HG02610 (cell line): ENCODE results near the gene MYMX.
A peak's percentile ranks its signal among the peaks of the same experiment; 100 is the strongest.
"Not testable (repeated sequence)": the region's sequence is repeated elsewhere in the genome, so short reads cannot be mapped to it uniquely, and the experiment has no call there.

Experiments used
- ATAC-seq: cut with Tn5 transposase; IDR thresholded peaks from one replicate; pipeline ENCODE4 v1.9.1; 2021; ENCODE audit warnings: mild to moderate bottlenecking, moderate library complexity; ENCODE audit not compliant: unreplicated experiment

Gene MYMX

GRCh38 chr6:44230034-44230675 lies 13.4 kb downstream of the MYMX start:
- no peak for ATAC-seq

- not testable (repeated sequence) for ATAC-seq
These were observed 14.7 kb downstream of the MYMX start for GRCh38 chr6:44231426-44231825.

- no peak for ATAC-seq
These were observed 16.2 kb downstream of the MYMX start for GRCh38 chr6:44232676-44233566.

GRCh38 chr6:44233567-44234100 lies 16.9 kb downstream of the MYMX start:
- ATAC-seq = no peak

GRCh38 chr6:44234101-44235025 lies 17.6 kb downstream of the MYMX start:
- no peak for ATAC-seq

GRCh38 chr6:44235269-44235668 lies 18.5 kb downstream of the MYMX start:
- no peak for ATAC-seq

- ATAC-seq = no peak
These were observed 19.3 kb downstream of the MYMX start for GRCh38 chr6:44235891-44236516.

GRCh38 chr6:44237021-44237812 lies 20.5 kb downstream of the MYMX start:
- peak; percentile 59 for ATAC-seq

GRCh38 chr6:44237813-44238433 lies 21.2 kb downstream of the MYMX start:
- peak; percentile 84 for ATAC-seq

GRCh38 chr6:44238687-44239350 lies 22.1 kb downstream of the MYMX start:
- ATAC-seq = no peak

GRCh38 chr6:44243345-44243744 lies 26.6 kb downstream of the MYMX start:
- ATAC-seq = no peak

- no peak for ATAC-seq
These were observed 28.7 kb downstream of the MYMX start for GRCh38 chr6:44245391-44245911.

GRCh38 chr6:44245912-44246662 lies 29.4 kb downstream of the MYMX start:
- ATAC-seq = peak; percentile 47

- peak; percentile 57 for ATAC-seq
These were observed 30.1 kb downstream of the MYMX start, which contains the start of gene HSP90AB1 for GRCh38 chr6:44246663-44247337. Gene HSP90AB1 (plus strand): TSS chr6:44247101. CDS start chr6:44248630, 1,529 bp downstream.

GRCh38 chr6:44247338-44248302 lies 30.9 kb downstream of the MYMX start:
- peak; percentile 25 for ATAC-seq

GRCh38 chr6:44248579-44248978 lies 31.9 kb downstream of the MYMX start:
- ATAC-seq = no peak
